NCI-H2107 treated with DMSO at 0.1 percent for 48 hours (cell line): ENCODE data around the gene IQGAP3.

Source experiments
- DNase-seq: peaks from one replicate; lab custom pipeline; 2025; ENCODE audit not compliant: unreplicated experiment; lab: John Stamatoyannopoulos, UW

Gene IQGAP3

DNA sequence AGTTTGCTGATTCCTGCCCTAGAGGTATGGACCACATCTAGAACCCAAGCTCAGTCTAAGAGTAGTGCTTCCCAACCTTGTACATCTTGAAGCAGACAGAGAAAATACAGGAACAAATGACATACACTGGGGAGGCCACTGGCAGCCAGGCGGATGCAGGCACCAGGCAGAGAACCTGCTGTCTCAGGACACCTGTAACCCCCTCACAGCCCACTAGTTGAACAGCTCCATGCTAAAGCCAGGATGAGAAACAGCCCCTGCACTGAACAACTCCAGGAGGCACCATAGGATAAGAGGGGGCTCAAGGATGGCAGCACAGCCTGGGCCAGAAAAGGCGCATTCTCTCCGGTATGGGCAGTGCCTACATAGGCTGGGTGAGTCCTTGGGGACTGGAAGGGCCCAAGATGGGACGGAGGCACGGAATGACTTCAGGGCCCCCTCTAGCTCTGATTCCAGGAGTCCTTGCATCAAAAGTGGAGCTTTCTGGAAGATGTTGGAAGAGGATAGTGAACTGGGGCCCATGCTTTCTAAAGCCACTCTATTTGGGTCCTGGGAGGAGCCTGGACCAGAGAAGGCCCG lies 87.8 kb downstream of the IQGAP3 start:
- DNase-seq = no peak

DNA sequence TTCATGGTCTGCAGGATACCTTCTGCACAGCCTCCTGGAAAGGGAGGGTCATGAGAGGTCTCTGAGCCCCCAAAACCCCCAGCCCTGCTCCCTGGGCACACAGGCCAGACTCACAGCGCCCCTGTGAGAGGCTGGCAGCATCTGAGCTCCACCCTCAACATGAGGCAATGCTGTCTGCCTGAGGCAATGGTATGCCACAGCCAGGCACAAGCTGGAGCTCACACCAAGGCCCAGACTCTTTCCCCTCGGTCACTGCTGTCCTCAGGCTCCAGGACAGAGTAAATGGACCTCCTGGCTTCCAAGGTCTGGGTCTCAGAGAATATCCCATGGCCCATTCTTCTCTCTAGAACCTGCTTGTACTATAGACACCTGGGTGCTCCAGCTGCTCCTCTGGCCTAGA lies 89.0 kb downstream of the IQGAP3 start:
- no peak for DNase-seq

DNA sequence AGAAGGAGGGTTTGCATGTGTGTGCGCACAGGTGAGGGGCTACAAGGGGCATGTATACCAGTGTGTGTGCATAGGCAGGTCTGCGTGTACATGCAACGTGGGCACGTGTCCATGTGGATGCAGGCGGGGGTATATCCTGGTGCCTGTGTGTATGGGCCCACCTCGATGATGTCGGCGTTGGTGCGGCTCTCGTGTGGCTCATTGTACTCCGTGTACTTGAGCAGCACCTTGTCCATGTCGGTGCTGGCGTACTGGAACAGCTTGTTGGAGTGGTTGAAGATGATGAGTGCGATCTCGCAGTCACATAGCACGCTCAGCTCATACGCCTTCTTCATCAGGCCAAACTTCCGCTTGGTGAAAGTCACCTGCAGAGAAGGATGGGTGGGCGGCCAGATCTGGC lies 90.1 kb downstream of the IQGAP3 start:
- DNase-seq = no peak

DNA sequence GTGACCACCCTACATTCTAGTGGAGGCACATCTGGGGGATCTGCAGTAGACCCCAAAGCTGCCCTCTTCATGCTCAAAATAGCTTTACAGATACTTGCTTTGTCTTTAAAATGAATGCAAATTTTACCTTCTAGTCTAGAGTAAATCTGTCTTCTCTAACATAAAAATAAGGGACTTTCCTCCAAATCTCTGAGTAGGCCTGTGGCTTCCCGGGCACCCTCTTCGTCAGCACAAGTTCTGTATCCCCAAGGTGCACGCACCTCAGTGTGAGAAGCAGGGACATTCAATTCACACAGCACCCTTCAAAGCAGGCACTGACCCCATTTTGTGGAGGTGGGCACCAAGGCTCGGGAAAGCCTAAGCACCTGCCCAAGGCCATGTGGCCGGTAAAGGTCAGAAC lies 90.8 kb downstream of the IQGAP3 start:
- no peak for DNase-seq

DNA sequence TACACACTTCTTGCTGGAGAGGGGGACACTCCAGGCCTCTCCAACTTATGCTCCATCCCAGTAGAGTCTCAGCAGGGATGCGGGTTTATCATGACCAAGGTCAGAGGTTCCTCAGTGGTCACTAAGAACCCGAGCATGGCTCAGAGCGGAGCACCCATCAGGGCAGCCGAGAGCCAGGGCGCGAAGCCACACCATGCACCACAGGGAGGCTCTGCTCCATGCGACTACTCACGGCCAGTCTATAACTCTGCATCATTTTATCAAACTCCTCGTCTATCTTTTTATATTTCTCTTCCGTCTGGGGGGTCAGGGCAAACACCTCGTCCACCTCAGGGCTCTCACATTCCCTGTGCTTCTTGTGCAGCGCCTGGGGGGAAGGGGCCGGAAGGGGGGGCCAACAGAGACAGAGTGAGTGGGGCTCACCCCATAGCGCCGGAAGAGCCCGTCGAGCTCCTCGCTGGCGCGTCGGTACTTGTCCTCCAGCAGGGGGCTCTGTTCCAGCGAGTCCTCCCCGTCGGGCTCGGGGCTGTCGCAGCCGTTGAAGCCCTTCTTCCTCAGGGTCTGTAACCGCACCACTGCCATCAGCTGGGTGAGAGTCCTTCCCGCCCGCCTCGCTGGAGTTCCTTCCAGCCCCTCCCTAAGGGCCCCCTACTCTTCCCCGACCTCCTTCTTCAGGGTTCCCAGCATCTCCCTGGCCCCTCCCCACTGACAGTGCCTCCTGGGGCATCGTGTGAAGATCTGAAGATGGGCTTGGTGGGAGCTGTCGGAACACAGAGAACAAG lies 91.8 kb downstream of the IQGAP3 start:
- no peak for DNase-seq

DNA sequence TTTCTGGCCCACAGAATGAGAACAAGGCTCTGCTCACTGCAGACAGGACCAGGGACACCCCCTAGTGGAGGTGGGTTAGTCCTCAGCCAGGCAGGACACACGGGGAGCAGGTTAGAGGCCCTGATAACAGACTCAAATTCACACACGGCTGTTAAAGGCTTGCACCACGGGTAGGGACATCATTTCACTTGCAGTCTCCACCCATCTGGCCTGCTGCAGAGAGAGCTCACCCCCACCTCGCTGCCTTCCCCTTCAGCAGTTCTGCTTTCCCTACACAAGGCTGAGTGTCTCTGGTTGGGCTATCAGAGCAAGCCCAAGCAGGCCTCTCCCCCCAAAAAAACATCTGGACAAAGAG lies 92.4 kb downstream of the IQGAP3 start:
- no peak for DNase-seq

DNA sequence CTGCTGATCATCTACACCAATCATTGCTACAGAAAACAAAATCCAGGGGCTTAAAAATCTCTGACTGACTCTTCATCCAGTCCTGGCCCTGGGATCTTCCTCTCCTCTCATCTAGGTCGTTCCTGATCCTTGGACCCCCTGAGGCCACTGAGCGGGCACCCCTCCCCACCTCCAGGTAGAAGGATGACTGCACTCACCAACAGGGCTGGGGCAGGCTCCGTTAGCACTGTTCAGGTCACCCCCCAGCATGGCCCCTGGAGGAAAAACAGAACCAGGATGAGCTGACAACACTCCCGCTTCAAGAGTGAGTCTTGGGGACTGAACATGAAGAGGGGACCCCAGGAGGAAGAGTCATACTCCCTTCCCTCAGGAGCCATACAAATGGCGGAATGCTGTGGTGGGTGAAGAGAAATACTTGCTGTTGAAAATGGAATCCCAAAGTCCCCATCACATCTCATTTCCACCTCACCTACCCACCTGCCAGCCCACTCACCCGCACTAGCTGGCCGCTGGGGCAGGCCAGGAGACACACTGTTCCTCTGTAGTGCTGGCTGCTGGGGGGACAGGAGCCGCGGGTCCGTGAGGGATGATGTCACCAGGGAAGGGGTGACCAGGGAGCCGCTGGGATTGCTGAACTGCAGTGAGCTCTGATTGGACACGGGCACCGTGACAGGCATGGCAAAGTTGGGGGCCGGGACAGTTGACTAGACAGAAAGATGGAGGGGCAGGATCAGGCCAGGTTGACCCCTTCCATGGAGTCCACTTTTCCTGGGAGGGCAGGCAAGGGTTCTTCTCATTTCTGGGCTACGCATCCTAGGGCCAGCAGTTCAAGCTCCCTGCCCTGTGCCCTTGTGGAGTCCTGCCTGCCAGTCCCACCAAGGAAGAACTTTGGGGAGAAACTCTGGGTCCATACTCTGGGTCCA lies 93.0 kb downstream of the IQGAP3 start:
- no peak for DNase-seq

DNA sequence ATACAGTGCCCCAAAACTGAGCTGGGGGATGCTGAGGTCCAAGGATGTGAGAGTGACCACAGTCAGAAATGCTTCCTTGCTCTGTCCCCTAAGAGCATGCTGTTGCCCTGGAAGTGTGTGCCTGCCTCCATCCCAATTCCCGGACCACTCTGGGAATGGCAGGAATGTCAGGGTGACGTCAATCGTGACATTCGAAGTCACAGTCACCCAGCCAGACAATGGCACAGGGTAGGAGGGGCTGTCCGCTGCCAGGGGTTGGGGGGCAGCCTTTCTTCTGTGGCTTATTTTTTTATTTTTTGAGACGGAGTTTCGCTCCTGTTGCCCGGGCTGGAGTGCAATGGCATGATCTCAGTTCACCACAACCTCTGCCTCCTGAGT lies 94.1 kb downstream of the IQGAP3 start:
- no peak for DNase-seq

DNA sequence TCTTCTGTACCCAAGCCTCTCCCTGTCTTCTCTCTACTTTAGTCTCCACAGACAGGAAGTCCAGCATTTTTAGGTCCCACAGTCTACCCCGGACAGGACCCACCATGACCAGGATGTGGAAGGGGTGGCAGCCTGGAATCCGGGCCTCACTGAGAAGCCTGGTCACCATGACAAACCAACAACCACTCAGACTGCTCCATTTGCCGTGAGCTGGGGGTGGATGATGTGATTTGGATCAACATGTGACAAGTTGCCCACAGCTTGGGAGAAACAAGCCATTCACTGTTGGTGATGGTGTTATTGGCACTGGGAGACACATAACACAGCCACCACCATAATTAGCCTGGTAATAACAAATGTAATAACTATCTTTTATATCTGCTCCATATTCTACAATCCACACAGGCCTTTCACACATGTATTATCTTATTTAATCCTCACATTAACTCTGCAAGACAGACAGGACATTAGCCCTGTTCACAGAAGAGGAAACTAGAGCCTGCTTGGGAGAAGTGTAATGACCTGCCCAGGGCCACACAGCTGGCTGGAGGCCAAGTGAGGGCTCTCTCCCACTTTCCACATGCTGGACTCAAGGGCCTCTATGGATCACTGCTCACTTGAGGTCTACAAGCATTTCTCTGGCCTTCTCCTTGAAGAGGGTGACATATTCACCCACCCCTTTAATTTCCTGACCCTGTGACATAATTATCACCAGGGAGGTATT lies 94.7 kb downstream of the IQGAP3 start:
- no peak for DNase-seq

DNA sequence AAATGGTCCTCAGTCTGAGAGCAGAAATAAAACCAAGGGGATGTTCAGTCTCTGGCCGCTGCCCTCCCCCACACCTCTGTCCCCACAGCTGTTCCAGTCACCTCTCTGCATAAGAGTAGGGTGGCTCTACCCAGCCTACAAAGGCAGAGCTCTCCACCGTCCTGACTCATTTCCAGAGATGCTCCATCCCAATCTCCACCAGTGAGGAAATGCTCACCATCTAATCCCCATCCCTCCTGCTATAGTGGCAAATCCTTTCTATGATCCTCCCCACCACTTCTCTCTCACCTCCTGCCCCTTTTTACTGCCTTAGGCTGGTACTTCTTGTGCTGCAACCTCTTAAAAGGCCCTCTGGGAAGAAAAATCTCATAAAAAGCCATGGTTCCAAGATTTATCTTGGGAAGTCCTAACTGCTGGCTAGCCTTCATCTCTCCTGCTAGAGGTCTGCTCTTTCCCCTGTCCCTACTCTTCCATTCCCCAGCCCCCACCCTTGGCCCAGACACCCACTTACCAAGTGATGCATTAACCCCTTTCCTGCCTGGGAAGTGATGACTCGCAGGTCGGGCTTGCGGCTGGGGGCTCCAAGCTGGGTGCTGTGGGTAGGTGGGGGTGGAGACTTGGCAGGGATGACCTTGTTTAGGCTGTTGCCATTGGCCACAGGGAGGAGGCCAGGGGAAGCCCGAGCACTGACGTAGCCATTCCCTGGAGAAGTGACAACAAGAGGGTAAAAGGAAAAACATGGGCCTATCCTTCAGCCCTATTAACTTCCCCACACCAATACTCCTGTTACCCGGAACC lies 95.7 kb downstream of the IQGAP3 start:
- DNase-seq = no peak

DNA sequence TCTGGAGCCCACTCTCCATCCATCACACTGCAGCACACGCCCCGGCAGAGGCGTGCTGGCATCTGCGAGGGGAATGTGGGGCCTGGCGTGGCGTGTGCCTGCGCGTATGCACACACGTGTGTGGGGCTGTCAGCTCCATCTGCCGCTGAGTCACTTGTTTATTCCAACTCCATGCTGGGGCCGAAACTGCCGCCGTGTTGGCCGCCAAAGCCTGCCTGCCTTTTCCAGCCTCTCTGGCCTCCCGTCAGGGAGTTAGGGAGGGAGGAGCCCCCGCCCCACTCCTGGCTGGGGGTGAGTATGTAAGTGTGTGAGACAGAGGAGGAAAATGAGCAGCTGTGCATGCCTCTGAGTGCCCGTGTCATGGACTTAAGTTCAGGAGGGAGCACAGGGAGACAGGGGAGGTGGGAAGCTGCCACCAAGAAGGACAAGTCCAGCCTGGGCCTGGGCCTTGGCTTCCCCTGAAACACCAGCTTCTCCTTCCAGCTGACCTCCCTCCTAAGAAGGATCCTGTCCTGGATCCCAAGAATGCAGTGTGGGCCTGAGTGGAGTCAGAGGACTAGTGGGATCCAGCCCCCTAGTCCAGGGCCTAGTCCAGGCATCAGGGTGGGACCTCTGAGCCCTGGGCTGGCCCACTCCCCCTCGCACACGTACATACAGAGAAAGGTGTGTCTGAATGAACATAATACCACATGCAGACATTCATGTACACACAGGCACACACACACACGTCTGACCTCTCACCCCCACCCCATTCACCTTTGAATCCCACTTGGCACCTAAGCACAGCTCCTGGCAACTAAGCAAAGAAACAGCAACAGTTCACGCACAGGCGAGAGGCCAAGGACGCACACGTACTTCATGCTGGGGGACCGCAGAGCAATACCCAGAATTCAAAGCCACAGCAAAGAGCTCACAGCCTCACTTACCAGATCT lies 96.5 kb downstream of the IQGAP3 start:
- no peak for DNase-seq
